H9 (cell line): ENCODE measurements around the gene NRCAM. TPM values are rescaled to one million over a fixed set of nuclear protein-coding genes. Genes with fewer than 3 reads are reported as not detected.

Experiments
- DNase-seq: peaks from one replicate; pipeline ENCODE4 v3.0.0-alpha.2; 2017
- H2AFZ ChIP-seq: one replicate; pipeline ENCODE4 v1.6.1; 2013; ENCODE audit warnings: mild to moderate bottlenecking, low read length, control low read depth, moderate library complexity
- H2AK5ac ChIP-seq: 2 replicates; pipeline ENCODE4 v1.6.1; 2013; ENCODE audit warnings: low read length, control low read depth, mixed read lengths; ENCODE audit not compliant: insufficient read length
- H2BK120ac ChIP-seq: one replicate; pipeline ENCODE4 v1.6.1; 2013; ENCODE audit warnings: low read depth, mild to moderate bottlenecking, low read length, control low read depth, inconsistent platforms; ENCODE audit not compliant: poor library complexity, severe bottlenecking
- H2BK12ac ChIP-seq: 2 replicates; pipeline ENCODE4 v1.6.1; 2013; ENCODE audit warnings: low read length, control low read depth, mixed read lengths, low read depth; ENCODE audit not compliant: insufficient read length
- H2BK15ac ChIP-seq: 2 replicates; pipeline ENCODE4 v1.6.1; 2013; ENCODE audit warnings: low read depth, low read length, control low read depth
- H2BK20ac ChIP-seq: one replicate; pipeline ENCODE4 v1.6.1; 2013; ENCODE audit warnings: low read depth, mild to moderate bottlenecking, low read length, control low read depth, inconsistent platforms; ENCODE audit not compliant: poor library complexity, severe bottlenecking
- H2BK5ac ChIP-seq: 2 replicates; pipeline ENCODE4 v1.6.1; 2013; ENCODE audit warnings: low read length, control low read depth, mixed read lengths; ENCODE audit not compliant: insufficient read length
- H3K14ac ChIP-seq: 2 replicates; pipeline ENCODE4 v1.6.1; 2013; ENCODE audit warnings: low read length, control low read depth; ENCODE audit not compliant: insufficient read depth
- H3K18ac ChIP-seq: 2 replicates; pipeline ENCODE4 v1.6.1; 2013; ENCODE audit warnings: low read depth, mild to moderate bottlenecking, mixed read lengths, low read length, control low read depth; ENCODE audit not compliant: insufficient read length
- H3K23ac ChIP-seq: 2 replicates; pipeline ENCODE4 v1.6.1; 2013; ENCODE audit warnings: low read length, control low read depth, mixed read lengths, low read depth; ENCODE audit not compliant: insufficient read length
- H3K23me2 ChIP-seq: 2 replicates; pipeline ENCODE4 v1.6.1; 2013; ENCODE audit warnings: low read depth, mild to moderate bottlenecking, mixed read lengths, low read length, control low read depth; ENCODE audit not compliant: insufficient read length, poor library complexity, severe bottlenecking
- H3K27ac ChIP-seq: 2 replicates; pipeline ENCODE4 v1.5.1; 2013; ENCODE audit warnings: low read length, control low read depth, mixed read lengths, low read depth; ENCODE audit not compliant: insufficient read length
- H3K27me3 ChIP-seq: 2 replicates; pipeline ENCODE4 v1.6.1; 2013; ENCODE audit warnings: low read length, control low read depth, inconsistent platforms; ENCODE audit not compliant: insufficient read depth
- H3K4ac ChIP-seq: 2 replicates; pipeline ENCODE4 v1.6.1; 2013; ENCODE audit warnings: low read depth, mild to moderate bottlenecking, control low read depth, inconsistent platforms, low read length, moderate library complexity
- H3K4me1 ChIP-seq: 2 replicates; pipeline ENCODE4 v1.6.1; 2013; ENCODE audit warnings: low read length, control low read depth, inconsistent platforms; ENCODE audit not compliant: insufficient read depth
- H3K4me2 ChIP-seq: 2 replicates; pipeline ENCODE4 v1.6.1; 2013; ENCODE audit warnings: low read length, control low read depth, mixed read lengths; ENCODE audit not compliant: insufficient read length, insufficient read depth
- H3K56ac ChIP-seq: 2 replicates; pipeline ENCODE4 v1.6.1; 2013; ENCODE audit warnings: low read depth, mild to moderate bottlenecking, mixed read lengths, low read length, control low read depth; ENCODE audit not compliant: insufficient read length
- H3K79me1 ChIP-seq: 2 replicates; pipeline ENCODE4 v1.6.1; 2013; ENCODE audit warnings: low read depth, mild to moderate bottlenecking, moderate library complexity, low read length, control low read depth, inconsistent platforms; ENCODE audit not compliant: insufficient read depth, poor library complexity, severe bottlenecking
- H3K79me2 ChIP-seq: 2 replicates; pipeline ENCODE4 v1.6.1; 2013; ENCODE audit warnings: low read length, control low read depth, inconsistent platforms; ENCODE audit not compliant: insufficient read depth
- H3K9ac ChIP-seq: 2 replicates; pipeline ENCODE4 v1.6.1; 2013; ENCODE audit warnings: low read length, control low read depth, mixed read lengths; ENCODE audit not compliant: insufficient read length; ENCODE audit errors: extremely low read depth
- H3K9me3 ChIP-seq: one replicate; pipeline ENCODE4 v1.6.1; 2013; ENCODE audit warnings: low read depth, low read length, inconsistent platforms; ENCODE audit not compliant: control insufficient read depth
- H3T11ph ChIP-seq: one replicate; pipeline ENCODE4 v1.6.1; 2013; ENCODE audit warnings: mild to moderate bottlenecking, low read length, control low read depth, inconsistent platforms
- H4K20me1 ChIP-seq: one replicate; pipeline ENCODE4 v1.6.1; 2013; ENCODE audit not compliant: control insufficient read depth, insufficient read length, insufficient read depth
- H4K5ac ChIP-seq: 2 replicates; pipeline ENCODE4 v1.6.1; 2013; ENCODE audit warnings: low read depth, mild to moderate bottlenecking, mixed read lengths, low read length, control low read depth; ENCODE audit not compliant: insufficient read length
- H4K8ac ChIP-seq: replicated peaks from 2 replicates; pipeline ENCODE4 v1.6.1; 2013; ENCODE audit warnings: low read length, control low read depth, mixed read lengths, low read depth; ENCODE audit not compliant: insufficient read length
- H4K91ac ChIP-seq: 2 replicates; pipeline ENCODE4 v1.6.1; 2013; ENCODE audit warnings: low read depth, mild to moderate bottlenecking, moderate library complexity, mixed read lengths, low read length, control low read depth; ENCODE audit not compliant: insufficient read length
- H3K27ac Mint-ChIP-seq, 3 experiments: 2 replicates in 2 of 3; 3 replicates in 1 of 3; pipeline ENCODE4 v1.8.0; 2020 to 2021; ENCODE audit warnings: mixed read lengths in 3 of 3, mild to moderate bottlenecking in 1 of 3, moderate library complexity in 1 of 3
- H3K27me3 Mint-ChIP-seq: 2 replicates; pipeline ENCODE4 v1.8.0; 2021; ENCODE audit warnings: low read depth, mild to moderate bottlenecking, moderate library complexity, mixed read lengths
- H3K36me3 Mint-ChIP-seq, 3 experiments: 2 replicates in 2 of 3; 3 replicates in 1 of 3; pipeline ENCODE4 v1.8.0; 2020 to 2021; ENCODE audit warnings: low read depth in 3 of 3, mixed read lengths in 3 of 3; ENCODE audit not compliant: insufficient read depth in 1 of 3
- H3K4me1 Mint-ChIP-seq, 2 experiments: 2 replicates each; pipeline ENCODE4 v1.8.0; 2020; ENCODE audit warnings: mixed read lengths in 2 of 2
- H3K4me3 Mint-ChIP-seq, 2 experiments: 2 replicates in 1 of 2; 3 replicates in 1 of 2; pipeline ENCODE4 v1.8.0; 2020 to 2021; ENCODE audit warnings: mild to moderate bottlenecking in 2 of 2, mixed read lengths in 2 of 2, moderate library complexity in 1 of 2
- H3K9me3 Mint-ChIP-seq, 2 experiments: 2 replicates in 1 of 2; 3 replicates in 1 of 2; pipeline ENCODE4 v1.8.0; 2020; ENCODE audit warnings: mild to moderate bottlenecking in 2 of 2, mixed read lengths in 2 of 2, moderate library complexity in 1 of 2
- CTCF ChIP-seq: fragments of 200-600 bp; sonication (generic); conservative IDR thresholded peaks from 3 replicates; pipeline ENCODE4 v1.8.0; 2021; ENCODE audit warnings: antibody characterized with exemption, mild to moderate bottlenecking
- total RNA-seq: library from RNA; stranded (reverse); gene quantifications from 2 replicates; pipeline ENCODE4 v1.2.1, GENCODE V29; 2021

NRCAM gene
- total RNA-seq, 1 experiment from 2014 or later = 2.3 TPM

GRCh38 chr7:108487646-108488045 is 31.4 kb upstream of the NRCAM start:
- no peak overlapping the region for H2BK15ac ChIP-seq
- H3K79me1 ChIP-seq = no peaks in the 10 kb centered on the region
- H3K9ac ChIP-seq = no peak overlapping the region
- H3K4me1 ChIP-seq = no peaks in the 10 kb centered on the region
- H2BK120ac ChIP-seq = no peak overlapping the region
- H2BK20ac ChIP-seq = no peak overlapping the region
- H3K23ac ChIP-seq = no peak overlapping the region
- DNase-seq = no peak
- H4K8ac ChIP-seq = no peak overlapping the region
- H4K5ac ChIP-seq = no peak overlapping the region
- no peaks in the 10 kb centered on the region for H3K23me2 ChIP-seq
- H3K9me3 ChIP-seq = no peaks in the 10 kb centered on the region
- no peak overlapping the region for H3K14ac ChIP-seq
- H4K91ac ChIP-seq = no peak overlapping the region
- H3K4me2 ChIP-seq = no peak overlapping the region
- H2BK12ac ChIP-seq = no peak overlapping the region
- H3K18ac ChIP-seq = no peak overlapping the region
- Mint-ChIP-seq H3K36me3 (0 out of 7 replicates have a peak, but pooled peaks cover 0 to 2% (median 0%) of the 10 kb centered on the region in 3 experiments), H3K27me3 (no peaks in the 10 kb centered on the region), H3K27ac (no peak overlapping the region), H3K4me3 (no peak overlapping the region), H3K4me1 (no peaks in the 10 kb centered on the region), H3K9me3 (no peaks in the 10 kb centered on the region)
- no peaks in the 10 kb centered on the region for H3K79me2 ChIP-seq
- no peaks in the 10 kb centered on the region for H3K27me3 ChIP-seq
- H4K20me1 ChIP-seq = no peaks in the 10 kb centered on the region
- H3K4ac ChIP-seq = no peak overlapping the region
- no peak for TF ChIP-seq CTCF
- H2BK5ac ChIP-seq = no peak overlapping the region
- no peak overlapping the region for H2AFZ ChIP-seq
- H3K56ac ChIP-seq = no peak overlapping the region
- no peak overlapping the region for H3K27ac ChIP-seq
- no peak overlapping the region for H3T11ph ChIP-seq
- no peak overlapping the region for H2AK5ac ChIP-seq
